Ovary (tissue), 3 donors: Measurements from ENCODE around the gene HAND2.

Source experiments
- CTCF ChIP-seq, 3 donors: fragments of 450-650 bp in 2 of 3; fragments of 200-600 bp in 1 of 3; IDR thresholded peaks; one replicate each; pipeline versions ENCODE4 v1.5.1 to v1.8.0; 2016 to 2022; ENCODE audit warnings: antibody characterized with exemption in 3 of 3, mild to moderate bottlenecking in 1 of 3
- POLR2A ChIP-seq: fragments of 450-650 bp; IDR thresholded peaks from one replicate; pipeline ENCODE4 v1.6.1; 2017; ENCODE audit warnings: antibody characterized with exemption, mild to moderate bottlenecking, moderate library complexity
- donor health status: DM: no; HTN: no; CAD: no.

DNA sequence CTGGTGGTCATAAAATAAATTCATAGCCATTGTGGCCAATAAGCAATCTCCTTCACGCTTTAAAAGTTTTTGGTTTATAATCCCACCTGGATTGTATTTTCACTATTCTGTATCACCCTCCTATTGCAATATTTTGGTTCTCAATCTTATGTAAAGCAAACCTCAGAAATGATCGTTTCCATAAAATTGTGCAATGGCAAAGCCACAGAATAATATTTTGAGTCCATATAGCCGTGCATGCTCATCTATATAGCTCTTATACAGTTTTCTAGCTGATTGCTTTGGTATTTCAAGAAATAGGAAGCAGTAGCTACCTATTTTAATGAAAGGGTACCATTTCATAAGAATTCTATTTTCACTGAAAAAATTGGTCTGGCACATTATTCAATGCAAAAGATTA is 10.0 kb upstream of the HAND2 start:
- TF ChIP-seq CTCF (IDR thresholded peaks at IDR 0.05) (no peak), POLR2A (no peak)
